Astrocyte of the hippocampus (primary cell): ENCODE results near the gene CTDSP2.
"Not testable (repeated sequence)": the region's sequence is repeated elsewhere in the genome, so short reads cannot be mapped to it uniquely, and the experiment has no call there.

Experiments used
- DNase-seq: peaks from one replicate; pipeline ENCODE4 v3.0.0; 2011; ENCODE audit warnings: low read depth, low spot score

Gene CTDSP2

DNA sequence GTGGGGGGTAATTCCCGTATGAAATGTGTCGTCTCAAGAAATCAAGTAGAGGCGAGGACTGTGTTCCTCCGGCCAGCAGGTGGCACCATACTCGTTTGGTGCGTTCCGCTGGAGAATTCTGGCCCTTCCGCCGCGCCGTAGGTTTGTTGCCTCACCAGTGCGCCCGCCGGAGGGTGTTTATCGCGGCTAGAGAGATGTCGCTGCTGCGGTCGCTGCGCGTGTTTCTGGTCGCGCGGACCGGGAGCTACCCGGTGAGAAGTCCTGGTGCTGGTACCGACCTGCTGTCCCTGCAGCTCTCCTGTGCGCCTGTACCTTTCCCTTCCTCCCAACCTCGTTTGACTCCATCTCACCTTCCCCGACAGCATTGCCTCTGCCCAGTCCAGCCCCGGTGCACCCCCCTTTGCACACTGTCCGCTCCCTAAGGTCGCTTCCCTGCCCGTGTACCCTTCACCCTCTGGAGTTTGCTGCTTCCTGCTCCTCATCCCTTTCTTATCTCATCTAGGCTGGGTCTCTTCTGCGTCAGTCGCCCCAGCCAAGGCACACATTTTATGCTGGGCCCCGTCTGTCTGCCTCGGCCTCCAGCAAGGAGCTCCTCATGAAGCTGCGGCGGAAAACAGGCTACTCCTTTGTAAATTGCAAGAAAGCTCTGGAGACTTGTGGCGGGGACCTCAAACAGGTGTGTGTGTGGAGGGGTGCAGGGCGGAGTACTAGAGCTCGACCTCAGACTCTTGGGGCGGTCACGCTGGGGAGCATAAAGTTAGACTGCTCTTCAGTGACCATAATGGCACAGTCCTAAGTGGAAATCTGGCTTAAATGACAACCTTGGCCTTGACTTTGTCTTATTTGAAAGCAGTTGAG, 63.7 kb downstream of the CTDSP2 start, which contains the start of gene TSFM:
TSS of gene TSFM (plus strand) at position 180 of the 858 bp plus-strand sequence. CDS start at position 195, 15 bp downstream.
- peak; percentile 97 for DNase-seq

DNA sequence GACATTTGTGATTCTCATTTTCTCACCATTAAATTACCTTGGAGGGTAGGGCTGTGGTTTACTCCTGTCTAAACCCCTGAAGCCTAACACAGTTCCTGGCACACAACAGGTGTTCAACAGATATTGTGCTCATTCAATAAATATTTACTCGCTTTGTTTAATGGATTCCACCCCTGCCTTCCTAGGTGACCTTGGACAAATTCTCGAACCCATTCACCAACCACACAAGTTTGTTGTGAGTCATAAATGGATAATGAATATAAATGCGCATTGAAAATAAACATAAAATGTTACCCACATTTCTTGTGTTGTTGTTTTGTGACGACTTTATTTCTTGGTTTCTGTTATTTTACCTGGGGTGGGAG, 64.3 kb downstream of the CTDSP2 start:
- DNase-seq = no peak

DNA sequence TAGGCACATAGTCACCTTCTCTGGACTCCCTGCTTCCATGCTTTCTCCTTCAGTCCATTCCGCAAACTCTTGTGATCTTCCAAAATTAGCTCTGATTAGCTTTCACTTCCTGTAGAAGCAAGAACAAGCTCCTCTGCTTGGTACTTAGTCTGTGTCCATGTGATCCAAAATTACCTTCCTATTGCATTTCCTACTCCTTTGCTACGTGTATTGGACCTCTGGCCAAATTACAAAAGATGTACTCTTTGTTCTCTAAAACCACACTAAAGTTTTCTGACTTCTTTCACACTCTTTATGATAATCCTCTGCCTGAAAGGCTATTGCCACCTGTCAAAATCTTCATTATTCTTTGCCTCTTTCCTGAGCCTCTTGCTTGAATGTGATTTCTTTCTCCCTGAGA, 64.7 kb downstream of the CTDSP2 start:
- no peak for DNase-seq

DNA sequence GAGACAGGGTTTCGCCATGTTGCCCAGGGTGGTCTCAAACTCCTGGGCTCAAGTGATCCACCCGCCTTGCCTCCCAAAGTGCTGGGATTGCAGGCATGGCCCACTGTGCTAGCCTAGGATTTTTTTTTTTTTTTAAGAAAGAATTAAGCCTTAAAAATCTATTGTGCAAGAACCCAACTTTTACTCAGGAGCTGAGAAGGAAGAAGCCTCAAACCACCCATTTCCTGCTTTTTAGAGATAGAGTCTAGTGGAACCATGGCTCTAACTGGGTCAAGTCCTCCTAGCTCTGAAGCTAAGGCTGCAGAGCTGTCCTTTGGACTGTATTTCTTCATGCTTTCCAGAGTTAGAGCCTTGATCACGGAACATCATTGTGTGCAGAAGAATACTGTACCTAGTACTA, 65.3 kb downstream of the CTDSP2 start:
- no peak for DNase-seq

DNA sequence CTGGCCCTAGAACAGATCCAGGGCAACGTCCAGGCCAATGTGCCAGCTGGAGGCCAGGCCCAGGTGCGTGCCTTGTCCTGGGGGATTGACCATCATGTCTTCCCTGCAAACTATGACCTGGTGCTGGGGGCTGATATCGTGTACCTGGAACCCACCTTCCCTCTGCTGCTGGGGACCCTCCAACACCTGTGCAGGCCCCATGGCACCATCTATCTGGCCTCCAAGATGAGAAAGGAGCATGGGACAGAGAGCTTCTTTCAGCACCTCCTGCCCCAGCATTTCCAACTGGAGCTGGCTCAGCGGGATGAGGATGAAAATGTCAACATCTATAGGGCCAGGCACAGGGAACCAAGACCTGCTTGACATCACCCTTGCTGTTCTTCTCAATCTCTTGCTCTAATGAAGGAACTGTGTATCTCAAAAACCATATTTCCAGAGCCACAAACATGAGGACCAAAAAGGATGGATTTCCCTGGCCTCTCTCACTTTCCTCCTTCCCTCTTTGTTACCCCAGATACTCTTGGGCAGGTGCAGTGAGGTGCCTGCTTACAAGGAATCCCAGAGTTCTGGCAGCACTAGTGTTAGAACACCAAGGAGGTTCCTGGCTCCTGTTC, 66.1 kb downstream of the CTDSP2 start:
- DNase-seq = no peak

DNA sequence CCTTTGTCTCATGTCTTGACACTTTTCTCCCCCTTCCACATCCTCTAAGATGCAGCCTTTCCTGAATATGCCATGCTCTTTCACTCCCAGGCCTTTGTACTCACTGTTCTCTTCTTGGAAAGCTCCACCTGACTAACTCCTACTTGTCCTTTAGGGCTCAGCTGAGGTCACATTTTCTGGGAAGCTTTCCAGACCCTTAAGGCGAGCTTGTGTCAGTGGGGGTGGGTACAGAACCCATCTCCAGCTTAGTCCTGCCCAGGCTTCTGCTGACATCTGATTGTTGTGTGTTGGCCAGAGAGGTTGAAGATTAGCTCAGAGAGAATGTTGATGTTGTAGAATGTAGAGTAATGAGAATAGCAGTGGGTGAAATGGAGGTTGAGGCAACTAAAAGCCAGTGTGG, 66.8 kb downstream of the CTDSP2 start:
- no peak for DNase-seq

DNA sequence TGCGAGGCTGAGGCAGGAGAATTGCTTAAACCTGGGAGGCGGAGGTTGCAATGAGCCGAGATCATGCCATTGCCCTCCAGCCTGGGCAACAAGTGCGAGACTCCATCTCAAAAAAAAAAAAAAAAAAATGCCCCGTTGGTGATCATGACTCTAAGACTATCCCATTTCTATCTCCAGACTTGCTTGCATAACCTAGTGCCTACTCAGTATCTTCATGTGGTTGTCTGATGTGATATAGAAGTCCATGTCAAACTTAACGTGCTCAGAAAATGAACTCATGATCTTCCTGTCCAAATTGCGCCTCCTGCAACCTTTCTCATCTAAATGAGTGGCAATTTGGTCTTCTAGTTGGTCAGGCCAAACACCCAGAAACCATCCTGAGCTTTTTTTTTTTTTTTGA, 68.6 kb downstream of the CTDSP2 start:
- no peak for DNase-seq

DNA sequence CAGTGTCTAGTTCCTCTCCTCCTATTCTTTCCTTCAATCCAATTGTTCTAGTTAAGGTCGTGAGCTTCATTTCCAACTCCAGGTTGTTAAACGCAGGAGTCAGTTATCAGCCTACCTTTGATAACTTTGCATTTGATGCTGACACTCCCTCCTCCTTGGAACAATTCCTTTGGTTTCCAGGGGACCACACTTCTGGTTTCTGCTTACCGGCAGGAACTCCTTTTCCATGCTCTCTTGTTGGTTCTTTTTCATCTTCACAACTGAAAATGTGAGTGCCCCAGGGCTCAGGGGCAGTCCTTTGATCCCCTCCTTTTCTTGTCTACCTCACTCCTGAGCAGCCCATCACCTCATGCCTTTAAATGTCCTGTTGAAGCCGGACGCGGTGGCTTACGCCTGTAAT, 69.2 kb downstream of the CTDSP2 start:
- DNase-seq = no peak

DNA sequence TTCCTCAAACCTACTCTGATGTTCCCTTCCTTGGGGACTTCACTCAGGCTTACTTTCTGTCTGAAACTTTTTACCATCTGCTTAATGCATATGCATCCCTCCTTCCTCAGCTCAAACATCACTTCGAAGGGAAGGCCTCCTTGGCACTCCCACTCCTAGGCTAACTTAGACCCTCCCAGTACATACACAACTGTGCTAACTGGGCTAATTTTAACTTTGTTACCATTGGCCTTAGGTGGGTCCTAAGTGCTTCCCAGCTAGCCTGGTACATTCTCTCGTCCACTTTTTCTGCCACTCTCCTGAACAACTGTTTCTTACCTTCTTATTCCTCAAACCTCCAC, 70.3 kb downstream of the CTDSP2 start:
- no peak for DNase-seq

DNA sequence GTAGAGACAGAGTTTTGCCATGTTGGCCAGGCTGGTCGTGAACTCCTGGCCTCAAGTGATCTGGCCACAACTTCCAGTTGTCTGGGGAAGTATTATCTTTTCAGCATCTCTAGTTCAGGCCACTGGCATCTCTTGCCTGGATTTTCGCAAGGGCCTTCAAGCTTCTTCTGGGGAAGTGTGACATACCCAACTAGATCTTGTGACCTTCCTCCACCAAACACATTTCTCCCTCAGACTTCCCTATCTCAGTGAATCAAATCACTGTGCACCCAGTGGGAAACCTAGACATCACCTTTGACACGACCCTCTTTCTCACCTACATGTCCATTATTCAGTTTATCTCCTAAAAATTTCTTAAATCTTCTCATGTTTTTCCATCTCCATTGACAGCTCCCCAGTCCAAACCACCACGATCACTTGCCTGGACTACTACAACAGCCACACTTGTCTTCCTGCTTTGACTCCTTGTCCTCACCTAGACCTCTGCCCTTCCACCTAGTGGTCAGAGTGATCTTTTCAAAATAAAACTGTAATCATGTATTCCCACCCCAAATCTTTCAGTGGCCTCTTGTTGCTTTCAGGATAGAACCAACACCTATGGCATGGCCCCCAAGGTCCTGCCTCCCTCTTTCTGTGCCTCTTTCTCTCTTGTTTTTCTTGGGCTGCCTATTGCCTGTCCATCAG, 70.8 kb downstream of the CTDSP2 start:
- no peak for DNase-seq

DNA sequence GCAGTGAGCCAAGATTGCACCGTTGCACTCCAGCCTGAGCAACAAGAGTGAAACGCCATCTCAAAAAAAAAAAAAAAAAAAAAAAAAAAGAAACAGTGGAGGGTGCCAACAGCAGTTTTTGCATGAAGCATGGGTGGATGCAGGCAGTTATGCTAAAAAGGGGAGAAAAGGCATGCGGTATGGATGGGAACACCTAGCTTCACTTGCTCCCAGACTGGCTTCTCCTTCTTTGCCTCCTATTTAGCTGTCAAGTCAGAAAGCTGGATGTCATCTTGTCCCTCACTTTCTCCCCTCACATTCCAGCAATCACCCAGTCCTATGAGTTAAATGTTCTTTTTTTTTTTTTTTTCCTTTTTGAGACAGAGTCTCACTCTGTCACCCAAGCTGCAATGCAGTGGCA, 71.5 kb downstream of the CTDSP2 start:
- DNase-seq = no peak

DNA sequence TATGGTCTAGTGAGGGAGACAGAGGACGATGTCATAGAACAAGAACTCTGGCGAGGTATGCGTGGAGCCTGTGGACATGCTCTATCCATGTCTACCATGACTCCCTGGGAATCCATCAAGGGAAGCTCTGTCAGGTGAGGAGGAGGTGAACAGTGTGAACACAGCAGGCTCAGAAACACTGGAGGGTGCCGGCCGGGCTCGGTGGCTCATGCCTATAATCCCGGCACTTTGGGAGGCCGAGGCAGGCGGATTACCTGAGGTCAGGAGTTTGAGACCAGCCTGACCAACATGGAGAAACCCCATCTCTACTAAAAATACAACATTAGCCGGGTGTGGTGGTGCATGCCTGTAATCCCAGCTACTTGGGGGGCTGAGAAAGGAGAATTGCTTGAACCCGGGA, 71.9 kb downstream of the CTDSP2 start:
- DNase-seq = not testable (repeated sequence)

DNA sequence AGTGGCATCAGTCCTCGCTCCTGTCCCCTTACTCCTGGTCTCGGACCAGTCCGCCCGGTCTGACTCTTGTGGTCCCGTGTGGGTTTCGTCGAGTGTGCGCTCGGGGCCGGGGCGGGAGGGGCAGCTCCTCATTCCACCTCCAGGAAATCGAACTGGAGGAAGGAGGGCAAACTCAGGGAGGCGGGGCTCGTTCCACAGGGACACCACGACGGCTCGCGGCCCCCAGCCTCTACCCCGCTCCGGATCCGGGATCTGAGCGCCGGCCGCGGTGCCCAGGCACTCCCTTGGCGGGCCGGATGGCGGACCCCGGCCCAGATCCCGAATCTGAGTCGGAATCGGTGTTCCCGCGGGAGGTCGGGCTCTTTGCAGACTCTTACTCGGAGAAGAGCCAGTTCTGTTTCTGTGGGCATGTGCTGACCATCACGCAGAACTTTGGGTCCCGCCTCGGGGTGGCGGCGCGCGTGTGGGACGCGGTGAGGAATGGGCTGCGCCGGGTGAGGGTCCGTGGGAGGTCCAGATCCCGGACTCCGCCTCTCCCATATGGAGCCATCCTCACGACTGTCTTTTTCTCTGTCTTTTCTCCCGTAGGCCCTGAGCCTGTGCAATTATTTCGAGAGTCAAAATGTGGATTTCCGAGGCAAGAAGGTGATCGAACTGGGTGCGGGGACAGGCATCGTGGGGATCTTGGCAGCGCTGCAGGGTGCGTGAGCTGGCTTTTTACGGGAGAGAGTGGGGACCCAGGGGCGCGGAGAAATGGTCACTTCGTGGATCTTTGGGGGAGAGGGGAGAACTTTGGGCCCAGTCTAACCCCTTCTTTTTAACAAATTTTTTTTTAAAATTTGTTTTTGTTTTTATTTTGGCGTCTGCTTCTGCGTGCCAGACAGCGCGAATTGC, 73.9 kb downstream of the CTDSP2 start, which contains the start of gene EEF1AKMT3:
TSS of gene EEF1AKMT3 (plus strand) at position 186 of the 894 bp plus-strand sequence. CDS start at position 297, 111 bp downstream.
- DNase-seq = peak; percentile 70

DNA sequence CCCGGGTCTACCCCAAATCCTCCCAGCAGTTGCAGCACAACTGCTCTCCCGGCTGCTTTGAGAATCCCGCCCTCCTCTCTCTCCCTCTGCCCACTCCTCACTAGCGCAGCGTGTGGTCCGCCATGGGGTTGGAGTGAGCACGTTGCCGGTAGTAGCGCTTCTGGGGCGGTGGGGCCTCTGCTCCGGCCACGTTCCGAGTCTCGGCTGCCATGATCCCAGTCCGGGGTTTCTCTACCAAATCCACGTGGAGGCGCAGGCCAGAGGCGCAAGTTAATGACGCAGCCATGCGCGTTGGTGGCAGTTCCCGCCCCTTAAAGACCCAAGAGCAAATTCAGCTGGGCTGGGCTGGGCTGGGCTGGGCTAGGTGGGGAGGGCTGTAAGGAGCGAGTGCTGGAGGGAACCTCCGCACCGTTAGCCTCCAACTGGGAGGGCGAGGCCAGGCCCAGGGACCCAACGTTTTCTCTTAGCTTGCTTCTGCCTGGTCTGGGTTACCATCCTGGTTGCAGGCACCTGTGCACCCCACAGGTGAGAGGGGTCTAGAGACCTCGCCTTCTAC, 74.6 kb downstream of the CTDSP2 start, which contains the start of gene METTL1:
TSS of gene METTL1 (minus strand) at position 233 of the 556 bp plus-strand sequence. CDS start at position 211, 22 bp downstream.
- DNase-seq = peak; percentile 99

DNA sequence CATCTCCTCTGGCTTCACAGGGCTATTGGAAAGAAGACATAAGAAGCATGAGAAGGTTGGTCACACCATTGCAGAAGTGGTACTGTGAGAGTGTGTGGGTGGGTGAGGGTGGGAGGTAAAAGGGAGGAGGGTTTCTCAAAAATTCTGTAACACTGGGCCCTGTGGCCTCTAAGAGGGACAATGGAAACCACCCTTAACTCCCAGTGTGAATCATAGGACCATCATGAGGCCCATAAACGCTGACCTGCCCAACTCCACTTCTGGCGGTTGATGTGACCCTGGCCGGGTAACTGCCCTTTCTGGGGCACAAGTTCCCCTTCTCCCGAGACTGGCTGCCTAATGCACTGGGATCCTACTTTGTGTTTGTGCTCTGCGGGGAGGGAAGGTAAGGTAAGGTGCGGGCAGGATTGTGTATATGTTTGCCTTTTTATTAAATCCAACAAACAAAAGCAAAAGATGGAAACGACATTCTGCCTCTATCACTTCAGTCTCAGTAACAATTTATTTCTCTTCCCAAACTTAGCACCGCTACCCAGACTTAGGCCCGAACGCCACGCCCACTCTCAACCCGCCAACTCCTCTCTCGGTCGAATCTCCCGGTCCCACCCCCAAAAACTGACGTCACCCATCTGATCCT, 75.2 kb downstream of the CTDSP2 start:
- DNase-seq = peak; percentile 96

DNA sequence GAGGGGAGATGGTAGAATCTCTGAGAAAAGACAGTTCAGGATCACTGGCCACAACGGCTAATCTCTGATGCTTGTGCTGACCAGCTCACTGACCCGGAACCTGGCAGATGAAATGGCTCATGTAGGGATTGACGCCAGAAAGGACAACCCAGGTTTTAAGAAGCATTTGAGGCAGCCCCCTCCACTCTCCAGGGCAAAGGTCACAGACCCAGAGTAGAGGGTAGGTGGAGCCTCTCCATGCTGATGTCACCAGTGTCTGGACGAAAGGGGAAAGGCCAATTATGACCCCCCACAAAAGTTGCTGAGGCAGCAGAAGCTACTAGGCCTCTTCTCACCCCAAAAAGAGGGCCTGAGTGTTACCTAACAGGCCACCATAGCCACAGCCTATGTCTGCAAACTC, 75.8 kb downstream of the CTDSP2 start:
- no peak for DNase-seq
